K562 (cell line): ENCODE results near the gene MED12. TPM values are rescaled to one million over a fixed set of nuclear protein-coding genes. Genes with fewer than 3 reads are reported as not detected.

ENCODE experiments used
- CHD1 ChIP-seq: fragments of 200-600 bp; sonication (generic); IDR thresholded peaks from one replicate; pipeline ENCODE4 v1.6.1; 2012; ENCODE audit warnings: mild to moderate bottlenecking, moderate library complexity, low read length, inconsistent platforms
- CREBBP ChIP-seq: IDR thresholded peaks from one replicate; pipeline ENCODE4 v1.6.1; 2012; ENCODE audit warnings: low read depth, mild to moderate bottlenecking, control low read depth, inconsistent platforms, low read length
- NRF1 ChIP-seq, 2 experiments: fragments of 450-650 bp; IDR thresholded peaks in 1 of 2; conservative IDR thresholded peaks in 1 of 2; 2 replicates each; pipeline ENCODE4 v1.6.1; 2014; ENCODE audit warnings: mild to moderate bottlenecking in 2 of 2
- POLR2A ChIP-seq: fragments of 450-650 bp; conservative IDR thresholded peaks from 2 replicates; pipeline ENCODE4 v1.6.1; 2016
- POLR2H ChIP-seq: IDR thresholded peaks from 2 replicates; pipeline ENCODE4 v1.6.1; 2016; ENCODE audit warnings: missing genetic modification characterization, low read depth, mild to moderate bottlenecking, control low read depth, missing compliant biosample characterization, moderate library complexity
- RBM22 ChIP-seq: fragments of 200-400 bp; formaldehyde crosslinking; IDR thresholded peaks from 2 replicates; pipeline ENCODE4 v1.6.1; 2018; ENCODE audit warnings: low read length, low read depth; ENCODE audit not compliant: poor library complexity, severe bottlenecking
- RBM25 ChIP-seq: fragments of 200-400 bp; formaldehyde crosslinking; IDR thresholded peaks from 2 replicates; pipeline ENCODE4 v1.6.1; 2018; ENCODE audit warnings: low read length, low read depth, moderate library complexity; ENCODE audit not compliant: severe bottlenecking
- RCOR1 ChIP-seq, 2 experiments: IDR thresholded peaks; 2 replicates each; pipeline ENCODE4 v1.6.1; 2012; ENCODE audit warnings: low read depth in 2 of 2, low read length in 2 of 2, borderline replicate concordance in 1 of 2, improper control_type of control experiment in 1 of 2
- SP1 ChIP-seq: sonication (generic); formaldehyde crosslinking; IDR thresholded peaks from 2 replicates; pipeline ENCODE4 v1.8.1; 2022; ENCODE audit warnings: mild to moderate bottlenecking, missing genetic modification reagents
- ZNF224 ChIP-seq: sonication (generic); formaldehyde crosslinking; IDR thresholded peaks from 2 replicates; pipeline ENCODE4 v1.8.0; 2022; ENCODE audit warnings: mild to moderate bottlenecking, missing genetic modification reagents
- ZNF263 ChIP-seq: sonication (generic); formaldehyde crosslinking; IDR thresholded peaks from 2 replicates; pipeline ENCODE4 v1.8.0; 2022; ENCODE audit warnings: mild to moderate bottlenecking, missing genetic modification reagents, borderline replicate concordance
- polyA plus RNA-seq, 8 experiments: library from polyadenylated mRNA; depleted of rRNA in 4 of 8; stranded (reverse) in 5 of 8; unstranded in 3 of 8; fragments of >200 nt; fragmentation: Nextera tagmentation in 2 of 8; fragmentation: Illumina TruSeq in 1 of 8; extraction: Ambion mirVana in 2 of 8; extraction: Trizol in 1 of 8; gene quantifications; 2 replicates each; pipeline versions ENCODE4 v1.2.1 to v1.2.3, GENCODE V29; 2011 to 2014; ENCODE audit warnings: inconsistent platforms in 1 of 8, missing spikeins in 1 of 8
- total RNA-seq, 7 experiments: library from RNA; depleted of rRNA in 6 of 7; stranded (reverse); fragments of >200 nt in 6 of 7; fragmentation: Illumina TruSeq in 2 of 7; extraction: Trizol in 2 of 7; gene quantifications; 2 replicates each; pipeline versions ENCODE4 v1.2.1 to v1.2.3, GENCODE V29; 2011 to 2021; ENCODE audit warnings: low replicate concordance in 1 of 7
- TF ChIP-seq, protein P1 (sequence below): fragments of 450-650 bp; IDR thresholded peaks from 2 replicates; pipeline ENCODE4 v1.6.1; 2016; ENCODE audit warnings: low read depth
- TF ChIP-seq, protein P2 (sequence below): fragments of 200-800 bp; sonication (Bioruptor generic); IDR thresholded peaks from 2 replicates; pipeline ENCODE4 v1.6.1; 2017; ENCODE audit warnings: missing genetic modification characterization, missing compliant biosample characterization
- TF ChIP-seq, protein P3 (sequence below), 2 experiments: IDR thresholded peaks; 2 replicates each; pipeline ENCODE4 v1.6.1; 2012; ENCODE audit warnings: improper control_type of control experiment in 2 of 2, low read depth in 2 of 2, low read length in 2 of 2, borderline replicate concordance in 1 of 2

Gene MED12
- total and polyA plus RNA-seq, 9 of the 15 experiments (the other 6 are each of a cell fraction or from before 2014, with no cell fraction given), result 1.6 to 49.7 (median 8.6) TPM

DNA sequence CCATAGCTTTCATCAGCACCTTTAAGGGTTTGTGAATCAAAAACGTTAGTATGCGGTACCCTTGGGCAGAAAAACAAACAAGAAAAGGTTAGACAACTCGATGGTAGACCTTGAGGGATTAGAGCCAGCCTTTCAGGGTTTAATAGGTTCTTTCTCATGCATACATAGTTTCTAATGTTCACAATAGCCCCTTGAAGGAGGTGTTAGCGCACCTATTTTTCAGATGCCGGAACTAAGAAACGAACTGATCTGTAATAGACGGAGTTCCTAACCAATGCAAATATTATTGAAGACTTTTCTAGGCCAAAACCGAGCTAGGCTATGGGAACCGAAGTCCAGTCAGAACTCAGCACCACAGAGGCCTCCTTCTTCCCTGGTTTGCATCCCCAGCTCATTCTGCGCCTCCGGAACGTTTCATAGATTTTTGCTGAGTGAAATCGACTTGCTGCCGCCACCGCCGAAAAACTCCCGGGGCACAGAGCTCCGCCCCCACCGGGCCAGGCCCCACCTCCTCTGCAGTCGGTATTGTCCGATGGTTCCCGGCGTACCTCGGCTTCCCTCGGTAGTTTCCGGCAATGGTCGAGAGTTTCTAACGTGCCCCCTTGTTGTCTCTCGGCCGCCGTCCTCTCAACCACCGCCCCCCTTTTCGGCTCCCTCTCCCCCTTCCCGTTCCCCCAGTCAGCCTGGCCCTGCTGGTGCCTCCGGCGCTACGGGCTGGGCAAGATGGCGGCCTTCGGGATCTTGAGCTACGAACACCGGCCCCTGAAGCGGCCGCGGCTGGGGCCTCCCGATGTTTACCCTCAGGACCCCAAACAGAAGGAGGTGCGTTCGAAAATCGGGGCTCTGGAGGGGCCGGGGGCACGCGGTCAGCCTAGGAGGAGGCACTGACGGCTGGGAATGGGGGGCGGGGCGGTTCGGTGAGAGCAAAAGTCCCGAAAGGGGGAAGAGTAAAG lies at the start of gene MED12 (continued):
- TF ChIP-seq, protein P1, sequence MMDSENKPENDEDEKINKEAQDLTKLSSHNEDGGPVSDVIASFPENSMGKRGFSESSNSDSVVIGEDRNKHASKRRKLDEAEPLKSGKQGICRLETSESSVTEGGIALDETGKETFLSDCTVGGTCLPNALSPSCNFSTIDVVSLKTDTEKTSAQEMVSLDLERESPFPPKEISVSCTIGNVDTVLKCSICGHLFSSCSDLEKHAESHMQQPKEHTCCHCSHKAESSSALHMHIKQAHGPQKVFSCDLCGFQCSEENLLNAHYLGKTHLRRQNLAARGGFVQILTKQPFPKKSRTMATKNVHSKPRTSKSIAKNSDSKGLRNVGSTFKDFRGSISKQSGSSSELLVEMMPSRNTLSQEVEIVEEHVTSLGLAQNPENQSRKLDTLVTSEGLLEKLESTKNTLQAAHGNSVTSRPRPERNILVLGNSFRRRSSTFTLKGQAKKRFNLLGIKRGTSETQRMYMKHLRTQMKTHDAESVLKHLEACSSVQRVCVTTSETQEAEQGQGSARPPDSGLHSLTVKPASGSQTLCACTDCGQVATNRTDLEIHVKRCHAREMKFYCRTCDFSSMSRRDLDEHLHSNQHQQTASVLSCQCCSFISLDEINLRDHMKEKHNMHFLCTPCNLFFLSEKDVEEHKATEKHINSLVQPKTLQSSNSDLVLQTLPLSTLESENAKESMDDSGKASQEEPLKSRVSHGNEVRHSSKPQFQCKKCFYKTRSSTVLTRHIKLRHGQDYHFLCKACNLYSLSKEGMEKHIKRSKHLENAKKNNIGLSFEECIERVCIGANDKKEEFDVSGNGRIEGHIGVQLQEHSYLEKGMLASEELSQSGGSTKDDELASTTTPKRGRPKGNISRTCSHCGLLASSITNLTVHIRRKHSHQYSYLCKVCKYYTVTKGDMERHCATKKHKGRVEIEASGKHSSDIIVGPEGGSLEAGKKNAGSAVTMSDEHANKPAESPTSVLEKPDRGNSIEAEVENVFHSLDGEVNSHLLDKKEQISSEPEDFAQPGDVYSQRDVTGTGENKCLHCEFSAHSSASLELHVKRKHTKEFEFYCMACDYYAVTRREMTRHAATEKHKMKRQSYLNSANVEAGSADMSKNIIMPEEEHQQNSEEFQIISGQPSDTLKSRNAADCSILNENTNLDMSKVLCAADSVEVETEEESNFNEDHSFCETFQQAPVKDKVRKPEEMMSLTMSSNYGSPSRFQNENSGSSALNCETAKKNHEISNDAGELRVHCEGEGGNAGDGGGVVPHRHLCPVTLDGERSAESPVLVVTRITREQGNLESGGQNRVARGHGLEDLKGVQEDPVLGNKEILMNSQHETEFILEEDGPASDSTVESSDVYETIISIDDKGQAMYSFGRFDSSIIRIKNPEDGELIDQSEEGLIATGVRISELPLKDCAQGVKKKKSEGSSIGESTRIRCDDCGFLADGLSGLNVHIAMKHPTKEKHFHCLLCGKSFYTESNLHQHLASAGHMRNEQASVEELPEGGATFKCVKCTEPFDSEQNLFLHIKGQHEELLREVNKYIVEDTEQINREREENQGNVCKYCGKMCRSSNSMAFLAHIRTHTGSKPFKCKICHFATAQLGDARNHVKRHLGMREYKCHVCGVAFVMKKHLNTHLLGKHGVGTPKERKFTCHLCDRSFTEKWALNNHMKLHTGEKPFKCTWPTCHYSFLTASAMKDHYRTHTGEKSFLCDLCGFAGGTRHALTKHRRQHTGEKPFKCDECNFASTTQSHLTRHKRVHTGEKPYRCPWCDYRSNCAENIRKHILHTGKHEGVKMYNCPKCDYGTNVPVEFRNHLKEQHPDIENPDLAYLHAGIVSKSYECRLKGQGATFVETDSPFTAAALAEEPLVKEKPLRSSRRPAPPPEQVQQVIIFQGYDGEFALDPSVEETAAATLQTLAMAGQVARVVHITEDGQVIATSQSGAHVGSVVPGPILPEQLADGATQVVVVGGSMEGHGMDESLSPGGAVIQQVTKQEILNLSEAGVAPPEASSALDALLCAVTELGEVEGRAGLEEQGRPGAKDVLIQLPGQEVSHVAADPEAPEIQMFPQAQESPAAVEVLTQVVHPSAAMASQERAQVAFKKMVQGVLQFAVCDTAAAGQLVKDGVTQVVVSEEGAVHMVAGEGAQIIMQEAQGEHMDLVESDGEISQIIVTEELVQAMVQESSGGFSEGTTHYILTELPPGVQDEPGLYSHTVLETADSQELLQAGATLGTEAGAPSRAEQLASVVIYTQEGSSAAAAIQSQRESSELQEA, result peak; percentile 81
- TF ChIP-seq SP1 (CRISPR knock-in tag) (0 out of 2 replicates have a peak, but pooled peaks have one; percentile 34), ZNF224 (CRISPR knock-in tag) (no peak), POLR2H (tag) (peak; percentile 67; the same call in 1 of the 2 replicates), RBM22 (no peak), CREBBP (no peak), NRF1 (conservative IDR thresholded peaks at IDR 0.05 in 1 of 2, IDR thresholded peaks at IDR 0.05 in 1 of 2) (0 out of 4 replicates have a peak, but pooled peaks of 1 of the 2 experiments have one; percentile 20), POLR2A (peak; percentile 75), ZNF263 (no peak), RBM25 (no peak), CHD1 (peak; percentile 28), RCOR1 (IDR thresholded peaks at IDR 0.05; ENCODE audit: borderline replicate concordance in 1 of 2, low read depth in 2 of 2, low read length in 2 of 2) (no peak)
- TF ChIP-seq, protein P2, sequence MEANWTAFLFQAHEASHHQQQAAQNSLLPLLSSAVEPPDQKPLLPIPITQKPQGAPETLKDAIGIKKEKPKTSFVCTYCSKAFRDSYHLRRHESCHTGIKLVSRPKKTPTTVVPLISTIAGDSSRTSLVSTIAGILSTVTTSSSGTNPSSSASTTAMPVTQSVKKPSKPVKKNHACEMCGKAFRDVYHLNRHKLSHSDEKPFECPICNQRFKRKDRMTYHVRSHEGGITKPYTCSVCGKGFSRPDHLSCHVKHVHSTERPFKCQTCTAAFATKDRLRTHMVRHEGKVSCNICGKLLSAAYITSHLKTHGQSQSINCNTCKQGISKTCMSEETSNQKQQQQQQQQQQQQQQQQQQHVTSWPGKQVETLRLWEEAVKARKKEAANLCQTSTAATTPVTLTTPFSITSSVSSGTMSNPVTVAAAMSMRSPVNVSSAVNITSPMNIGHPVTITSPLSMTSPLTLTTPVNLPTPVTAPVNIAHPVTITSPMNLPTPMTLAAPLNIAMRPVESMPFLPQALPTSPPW, result peak; percentile 64
- TF ChIP-seq, protein P3, sequence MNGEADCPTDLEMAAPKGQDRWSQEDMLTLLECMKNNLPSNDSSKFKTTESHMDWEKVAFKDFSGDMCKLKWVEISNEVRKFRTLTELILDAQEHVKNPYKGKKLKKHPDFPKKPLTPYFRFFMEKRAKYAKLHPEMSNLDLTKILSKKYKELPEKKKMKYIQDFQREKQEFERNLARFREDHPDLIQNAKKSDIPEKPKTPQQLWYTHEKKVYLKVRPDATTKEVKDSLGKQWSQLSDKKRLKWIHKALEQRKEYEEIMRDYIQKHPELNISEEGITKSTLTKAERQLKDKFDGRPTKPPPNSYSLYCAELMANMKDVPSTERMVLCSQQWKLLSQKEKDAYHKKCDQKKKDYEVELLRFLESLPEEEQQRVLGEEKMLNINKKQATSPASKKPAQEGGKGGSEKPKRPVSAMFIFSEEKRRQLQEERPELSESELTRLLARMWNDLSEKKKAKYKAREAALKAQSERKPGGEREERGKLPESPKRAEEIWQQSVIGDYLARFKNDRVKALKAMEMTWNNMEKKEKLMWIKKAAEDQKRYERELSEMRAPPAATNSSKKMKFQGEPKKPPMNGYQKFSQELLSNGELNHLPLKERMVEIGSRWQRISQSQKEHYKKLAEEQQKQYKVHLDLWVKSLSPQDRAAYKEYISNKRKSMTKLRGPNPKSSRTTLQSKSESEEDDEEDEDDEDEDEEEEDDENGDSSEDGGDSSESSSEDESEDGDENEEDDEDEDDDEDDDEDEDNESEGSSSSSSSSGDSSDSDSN (IDR thresholded peaks at IDR 0.05; ENCODE audit: borderline replicate concordance in 1 of 2, low read depth in 2 of 2, low read length in 2 of 2), result no peak
